ENCODE results near the gene TCP1. TPM values are rescaled to one million over a fixed set of nuclear protein-coding genes. Genes with fewer than 3 reads are reported as not detected.

TCP1 gene
- total RNA-seq, 1 donor from 2014 or later = 80.8 TPM

DNA sequence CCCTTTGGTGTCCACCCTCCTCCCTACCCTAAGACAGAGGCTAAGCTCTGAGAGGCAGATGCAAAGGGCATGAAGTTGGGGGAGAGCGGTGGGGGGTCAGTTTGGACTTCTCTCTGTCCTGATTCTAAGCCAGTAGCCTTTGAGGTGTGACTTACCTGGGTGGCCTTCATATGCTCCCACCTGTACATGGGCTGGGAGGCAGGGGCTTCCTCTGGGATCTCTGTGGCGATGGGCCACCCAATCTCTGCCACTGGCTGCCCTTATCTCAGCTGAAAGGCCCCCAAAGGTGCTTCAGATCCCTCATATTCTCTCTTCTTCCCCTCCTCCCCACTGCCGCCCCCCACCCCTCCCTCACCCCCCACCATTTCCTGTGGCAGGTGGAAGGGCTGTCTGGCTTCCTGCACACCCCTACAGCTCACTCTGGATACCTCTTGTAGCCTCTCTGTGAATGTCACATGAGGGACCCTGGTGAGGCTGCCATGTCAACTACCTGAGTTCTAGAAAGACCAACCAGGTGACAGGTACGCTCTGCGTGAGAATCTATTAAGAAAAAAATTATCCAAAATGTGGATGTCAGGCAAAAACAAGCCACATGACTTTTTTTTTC lies 44.7 kb upstream of the TCP1 start:
- intact Hi-C loops (cut with DNase I) = no loop called here
- no peaks in the 10 kb centered on the region for H3K9me3 ChIP-seq
- TF ChIP-seq POLR2AphosphoS5 (IDR thresholded peaks at IDR 0.05; ENCODE audit: insufficient read depth in 1 of 2, low read depth in 1 of 2) = no peak
- no peak for TF ChIP-seq POLR2A (IDR thresholded peaks at IDR 0.05)
- TF ChIP-seq, protein P1, sequence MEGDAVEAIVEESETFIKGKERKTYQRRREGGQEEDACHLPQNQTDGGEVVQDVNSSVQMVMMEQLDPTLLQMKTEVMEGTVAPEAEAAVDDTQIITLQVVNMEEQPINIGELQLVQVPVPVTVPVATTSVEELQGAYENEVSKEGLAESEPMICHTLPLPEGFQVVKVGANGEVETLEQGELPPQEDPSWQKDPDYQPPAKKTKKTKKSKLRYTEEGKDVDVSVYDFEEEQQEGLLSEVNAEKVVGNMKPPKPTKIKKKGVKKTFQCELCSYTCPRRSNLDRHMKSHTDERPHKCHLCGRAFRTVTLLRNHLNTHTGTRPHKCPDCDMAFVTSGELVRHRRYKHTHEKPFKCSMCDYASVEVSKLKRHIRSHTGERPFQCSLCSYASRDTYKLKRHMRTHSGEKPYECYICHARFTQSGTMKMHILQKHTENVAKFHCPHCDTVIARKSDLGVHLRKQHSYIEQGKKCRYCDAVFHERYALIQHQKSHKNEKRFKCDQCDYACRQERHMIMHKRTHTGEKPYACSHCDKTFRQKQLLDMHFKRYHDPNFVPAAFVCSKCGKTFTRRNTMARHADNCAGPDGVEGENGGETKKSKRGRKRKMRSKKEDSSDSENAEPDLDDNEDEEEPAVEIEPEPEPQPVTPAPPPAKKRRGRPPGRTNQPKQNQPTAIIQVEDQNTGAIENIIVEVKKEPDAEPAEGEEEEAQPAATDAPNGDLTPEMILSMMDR (IDR thresholded peaks at IDR 0.05) = no peak

DNA sequence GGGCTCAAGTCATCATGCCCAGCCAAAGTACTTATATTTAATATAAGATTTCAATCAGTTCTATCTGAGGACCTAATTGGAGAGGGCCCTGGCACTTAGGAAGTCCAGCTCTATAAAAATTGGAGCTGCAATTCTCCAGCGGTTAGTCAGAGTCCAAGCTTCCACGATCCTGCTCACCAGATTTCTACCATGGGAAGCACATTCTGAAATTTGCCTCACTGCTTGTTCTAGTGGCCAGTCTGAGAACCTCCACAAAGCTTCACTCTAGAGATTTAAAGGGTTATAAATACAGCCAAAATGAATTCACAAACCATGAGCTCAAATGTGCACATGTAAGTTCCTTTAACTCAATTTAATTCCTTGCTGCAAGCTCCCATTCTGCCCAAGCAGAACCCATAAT lies 44.2 kb upstream of the TCP1 start:
- Histone ChIP-seq H3K4me3 (no peak overlapping the region), H3K36me3 (no peaks in the 10 kb centered on the region), H3K27me3 (no peaks in the 10 kb centered on the region), H3K9me3 (no peaks in the 10 kb centered on the region), H3K27ac (peak overlapping the region; percentile 12), H3K4me1 (peaks cover 12% of the 10 kb centered on the region)
- intact Hi-C loops (cut with DNase I) = no loop called here
- TF ChIP-seq, protein P1 (IDR thresholded peaks at IDR 0.05) = no peak
- TF ChIP-seq POLR2A (IDR thresholded peaks at IDR 0.05) = no peak
- TF ChIP-seq POLR2AphosphoS5 (IDR thresholded peaks at IDR 0.05; ENCODE audit: insufficient read depth in 1 of 2, low read depth in 1 of 2) = no peak
- no peak for DNase-seq (ENCODE audit: extremely low spot score in 2 of 2)

More for the DNA sequence above, 44.7 kb upstream of the TCP1 start:
- Histone ChIP-seq H3K27ac (peak overlapping the region; percentile 12), H3K4me3 (no peak overlapping the region), H3K4me1 (peaks cover 12% of the 10 kb centered on the region), H3K36me3 (no peaks in the 10 kb centered on the region), H3K27me3 (no peaks in the 10 kb centered on the region)
- no peak for DNase-seq (ENCODE audit: extremely low spot score in 2 of 2)

DNA sequence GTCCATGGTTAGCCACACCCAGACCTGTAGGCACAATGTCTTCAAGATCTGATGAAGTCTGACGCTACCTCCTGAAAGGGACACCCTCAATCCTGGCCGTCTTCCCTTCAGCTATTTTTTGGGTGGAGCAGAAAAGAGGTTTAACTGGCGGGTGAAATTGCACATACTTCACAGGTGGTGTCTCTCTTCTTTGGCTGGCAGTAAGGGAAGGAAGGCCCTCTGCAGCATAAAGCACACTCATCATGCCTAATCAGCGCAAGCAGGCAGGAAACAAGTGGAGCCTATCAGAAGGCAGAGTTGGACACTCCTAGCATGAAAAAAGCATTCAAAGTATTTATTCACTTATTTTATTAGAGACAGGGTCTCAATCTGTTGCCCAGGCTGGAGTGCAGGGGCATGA lies 43.5 kb upstream of the TCP1 start:
- intact Hi-C loops (cut with DNase I) = no loop called here
- H3K4me3 ChIP-seq = no peak overlapping the region
- TF ChIP-seq, protein P1 (IDR thresholded peaks at IDR 0.05) = no peak
- TF ChIP-seq POLR2AphosphoS5 (IDR thresholded peaks at IDR 0.05; ENCODE audit: insufficient read depth in 1 of 2, low read depth in 1 of 2) = no peak
- no peak for TF ChIP-seq POLR2A (IDR thresholded peaks at IDR 0.05)
- H3K27ac ChIP-seq = no peak overlapping the region
- peaks cover 12% of the 10 kb centered on the region for H3K4me1 ChIP-seq
- DNase-seq (ENCODE audit: extremely low spot score in 2 of 2) = no peak
- H3K27me3 ChIP-seq = no peaks in the 10 kb centered on the region
- H3K9me3 ChIP-seq = no peaks in the 10 kb centered on the region
- H3K36me3 ChIP-seq = no peaks in the 10 kb centered on the region

DNA sequence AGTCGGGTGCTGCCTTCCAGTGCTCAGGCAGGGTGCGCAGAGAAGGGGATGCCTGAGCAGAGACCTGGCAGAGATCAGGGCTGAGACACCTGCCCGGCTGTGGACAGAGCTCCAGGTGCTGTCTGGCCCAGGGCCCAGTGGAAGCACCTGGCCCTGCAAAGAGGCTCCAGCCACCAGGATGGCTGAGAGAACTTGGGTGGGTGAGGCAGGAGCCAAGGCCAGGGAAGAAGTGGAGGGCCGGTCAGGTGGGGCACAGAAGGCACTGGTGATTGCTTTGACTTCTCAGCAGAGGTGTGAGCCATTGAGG lies 41.9 kb upstream of the TCP1 start:
- Histone ChIP-seq H3K27me3 (no peaks in the 10 kb centered on the region), H3K9me3 (no peaks in the 10 kb centered on the region), H3K4me1 (peaks cover 12% of the 10 kb centered on the region), H3K36me3 (no peaks in the 10 kb centered on the region), H3K4me3 (no peak overlapping the region), H3K27ac (no peak overlapping the region)
- no peak for DNase-seq (ENCODE audit: extremely low spot score in 2 of 2)
- TF ChIP-seq POLR2A (IDR thresholded peaks at IDR 0.05) (no peak), POLR2AphosphoS5 (IDR thresholded peaks at IDR 0.05; ENCODE audit: insufficient read depth in 1 of 2, low read depth in 1 of 2) (no peak)
- TF ChIP-seq, protein P1 (IDR thresholded peaks at IDR 0.05) = no peak
- intact Hi-C loops (cut with DNase I) = no loop called here

DNA sequence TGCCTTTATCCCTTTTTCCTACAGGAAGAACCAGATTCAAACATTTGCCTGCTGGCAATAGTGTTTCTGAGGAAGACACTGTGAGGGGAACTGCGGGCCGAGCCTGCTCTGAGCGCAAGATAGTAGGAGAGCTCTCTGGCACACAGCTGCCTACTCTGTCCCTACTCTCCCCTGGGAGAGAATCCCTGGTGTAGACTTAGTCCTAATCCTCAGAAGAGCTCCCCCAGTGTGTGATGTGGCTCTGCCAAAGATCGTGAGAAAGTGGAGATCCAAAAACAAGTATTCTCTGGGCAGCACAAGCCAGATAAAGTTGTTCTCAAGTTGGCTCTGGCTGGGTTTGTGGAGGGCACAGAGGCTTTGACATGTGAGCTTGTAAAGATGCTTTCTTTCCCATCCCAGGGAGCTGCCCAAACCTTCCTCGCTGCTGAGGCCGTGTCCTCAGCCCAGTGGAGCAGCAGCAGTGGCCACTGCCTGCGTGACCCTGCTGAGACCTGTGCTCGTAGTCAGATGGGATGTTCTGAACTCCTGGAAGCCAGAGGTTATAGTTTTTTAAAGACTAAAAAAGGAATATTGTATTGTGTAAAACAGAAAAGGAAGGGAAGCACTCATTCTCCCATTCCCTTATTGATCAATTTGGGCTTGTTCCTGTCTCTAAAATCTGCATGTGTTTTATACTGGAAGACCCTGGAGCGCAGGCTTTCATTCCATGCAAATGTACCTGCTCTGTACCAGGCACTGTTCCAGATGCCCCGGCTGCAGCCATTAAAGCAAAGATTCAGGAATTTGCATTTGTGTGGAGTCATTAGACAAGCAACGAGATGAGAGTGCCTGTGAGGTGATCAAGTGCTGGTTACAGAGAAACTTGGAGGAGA lies 41.3 kb upstream of the TCP1 start:
- TF ChIP-seq POLR2AphosphoS5 (IDR thresholded peaks at IDR 0.05; ENCODE audit: insufficient read depth in 1 of 2, low read depth in 1 of 2) (no peak), POLR2A (IDR thresholded peaks at IDR 0.05) (no peak)
- TF ChIP-seq, protein P1 (IDR thresholded peaks at IDR 0.05) = no peak
- no peak overlapping the region for H3K4me3 ChIP-seq
- H3K9me3 ChIP-seq = no peaks in the 10 kb centered on the region
- H3K36me3 ChIP-seq = no peaks in the 10 kb centered on the region
- peaks cover 12% of the 10 kb centered on the region for H3K4me1 ChIP-seq
- no peaks in the 10 kb centered on the region for H3K27me3 ChIP-seq
- DNase-seq (ENCODE audit: extremely low spot score in 2 of 2) = no peak
- intact Hi-C loops (cut with DNase I) = no loop called here
- H3K27ac ChIP-seq = no peak overlapping the region
